IMR-90 (cell line): ENCODE results near the gene RPS2. TPM values are rescaled to one million over a fixed set of nuclear protein-coding genes. Genes with fewer than 3 reads are reported as not detected.

Experiments
- ATAC-seq: fragments of 200-7000 bp; cut with Tn5 transposase; 2 replicates; pipeline ENCODE4 v1.9.1; 2020; ENCODE audit warnings: low read depth, mild to moderate bottlenecking, moderate library complexity
- BruUV-seq: library from RNA; stranded (reverse); fragments of 400-500 nt; replicated peaks from 2 replicates; lab custom pipeline; 2021; lab: Mats Ljungman, UMichigan
- CTCF ChIA-PET: fragments of 300-600 bp; formaldehyde crosslinking; extraction: SDS; loops from one replicate; lab custom pipeline; 2021; ENCODE audit warnings: antibody characterized with exemption; lab: Yijun Ruan, JAX
- POLR2A ChIA-PET: fragments of 300-600 bp; sonication (Branson Sonifier 250); formaldehyde crosslinking; loops from one replicate; lab custom pipeline; 2022; ENCODE audit warnings: antibody characterized with exemption; ENCODE audit not compliant: unreplicated experiment; lab: Charles Lee
- DNase-seq: peaks from one replicate; pipeline ENCODE4 v3.0.0; 2013
- H2AFZ ChIP-seq: replicated peaks from 2 replicates; pipeline ENCODE3; 2013; ENCODE audit warnings: low read length, mild to moderate bottlenecking; ENCODE audit not compliant: poor library complexity
- H2AK5ac ChIP-seq: 2 replicates; pipeline ENCODE4 v1.6.1; 2013; ENCODE audit warnings: low read depth, low read length, inconsistent platforms
- H2AK9ac ChIP-seq: replicated peaks from 2 replicates; pipeline ENCODE3; 2013; ENCODE audit warnings: mild to moderate bottlenecking, low read depth, low read length, moderate library complexity; ENCODE audit not compliant: poor library complexity
- H2BK120ac ChIP-seq: 2 replicates; pipeline ENCODE4 v1.6.1; 2013; ENCODE audit warnings: low read depth, low read length, inconsistent platforms
- H2BK15ac ChIP-seq: 3 replicates; pipeline ENCODE4 v1.6.1; 2013; ENCODE audit warnings: low read depth, low read length, inconsistent platforms
- H2BK20ac ChIP-seq: 2 replicates; pipeline ENCODE4 v1.6.1; 2013; ENCODE audit warnings: low read depth, mild to moderate bottlenecking, inconsistent platforms, low read length, moderate library complexity
- H2BK5ac ChIP-seq: 2 replicates; pipeline ENCODE4 v1.6.1; 2013; ENCODE audit warnings: mild to moderate bottlenecking, low read depth, low read length, inconsistent platforms; ENCODE audit not compliant: poor library complexity, severe bottlenecking
- H3K14ac ChIP-seq: replicated peaks from 2 replicates; pipeline ENCODE4 v1.6.1; 2013; ENCODE audit warnings: low read depth, low read length, inconsistent platforms
- H3K18ac ChIP-seq: 2 replicates; pipeline ENCODE4 v1.6.1; 2013; ENCODE audit warnings: low read depth, low read length, control low read depth
- H3K23ac ChIP-seq: 2 replicates; pipeline ENCODE4 v1.6.1; 2013; ENCODE audit warnings: low read depth, low read length, inconsistent platforms
- H3K27ac ChIP-seq: 2 replicates; pipeline ENCODE4 v1.5.1; 2013; ENCODE audit warnings: mild to moderate bottlenecking, control low read depth, low read length; ENCODE audit not compliant: insufficient read depth
- H3K27me3 ChIP-seq: 2 replicates; pipeline ENCODE4 v1.6.1; 2013; ENCODE audit warnings: low read length; ENCODE audit not compliant: control insufficient read depth, insufficient read depth
- H3K36me3 ChIP-seq: 2 replicates; pipeline ENCODE4 v1.6.1; 2013; ENCODE audit warnings: low read length, mixed read lengths; ENCODE audit not compliant: control insufficient read depth, insufficient read depth
- H3K4ac ChIP-seq: 2 replicates; pipeline ENCODE4 v1.6.1; 2013; ENCODE audit warnings: low read depth, low read length, inconsistent platforms
- H3K4me1 ChIP-seq: 2 replicates; pipeline ENCODE4 v1.6.1; 2013; ENCODE audit warnings: low read length, mixed read lengths; ENCODE audit not compliant: control insufficient read depth, insufficient read depth
- H3K4me2 ChIP-seq: 2 replicates; pipeline ENCODE4 v1.6.1; 2013; ENCODE audit warnings: low read depth, mild to moderate bottlenecking, control low read depth, low read length, moderate library complexity
- H3K4me3 ChIP-seq: 2 replicates; pipeline ENCODE4 v1.5.1; 2013; ENCODE audit warnings: low read depth, mild to moderate bottlenecking, control low read depth, low read length, moderate library complexity; ENCODE audit not compliant: insufficient read depth
- H3K56ac ChIP-seq: 2 replicates; pipeline ENCODE4 v1.6.1; 2013; ENCODE audit warnings: low read length, inconsistent platforms; ENCODE audit not compliant: insufficient read depth; ENCODE audit errors: extremely low read depth
- H3K79me1 ChIP-seq, 2 experiments: 2 replicates each; pipeline ENCODE4 v1.6.1; 2013; ENCODE audit warnings: low read length in 2 of 2, inconsistent platforms in 1 of 2, low read depth in 1 of 2
- H3K9ac ChIP-seq: 2 replicates; pipeline ENCODE4 v1.6.1; 2013; ENCODE audit warnings: low read depth, low read length, control low read depth
- H3K9me1 ChIP-seq: 2 replicates; pipeline ENCODE4 v1.6.1; 2013; ENCODE audit warnings: low read length, inconsistent platforms; ENCODE audit not compliant: insufficient read depth
- H3K9me3 ChIP-seq: 2 replicates; pipeline ENCODE4 v1.6.1; 2013; ENCODE audit warnings: low read length; ENCODE audit not compliant: control insufficient read depth, insufficient read depth
- H4K20me1 ChIP-seq: 2 replicates; pipeline ENCODE4 v1.6.1; 2013; ENCODE audit warnings: low read length, inconsistent platforms; ENCODE audit not compliant: insufficient read depth
- H4K5ac ChIP-seq: 2 replicates; pipeline ENCODE4 v1.6.1; 2013; ENCODE audit warnings: mild to moderate bottlenecking, low read depth, low read length, control low read depth
- H4K8ac ChIP-seq, 2 experiments: 2 replicates each; pipeline ENCODE4 v1.6.1; 2013; ENCODE audit warnings: low read depth in 2 of 2, low read length in 2 of 2, control low read depth in 1 of 2, inconsistent platforms in 1 of 2
- H4K91ac ChIP-seq: 2 replicates; pipeline ENCODE4 v1.6.1; 2013; ENCODE audit warnings: low read depth, low read length, inconsistent platforms; ENCODE audit not compliant: insufficient read depth
- BHLHE40 ChIP-seq: fragments of 150-350 bp; IDR thresholded peaks from 2 replicates; pipeline ENCODE4 v1.6.1; 2016; ENCODE audit warnings: mild to moderate bottlenecking, low read depth, low read length
- CHD1 ChIP-seq: IDR thresholded peaks from 2 replicates; pipeline ENCODE4 v1.6.1; 2012; ENCODE audit warnings: low read depth, low read length, improper control_type of control experiment
- FOS ChIP-seq: fragments of 150-350 bp; IDR thresholded peaks from 2 replicates; pipeline ENCODE4 v1.6.1; 2016; ENCODE audit warnings: low read depth, low read length
- MAFK ChIP-seq: IDR thresholded peaks from 2 replicates; pipeline ENCODE4 v1.6.1; 2012; ENCODE audit warnings: low read depth, low read length, improper control_type of control experiment
- NFE2L2 ChIP-seq: fragments of 150-350 bp; IDR thresholded peaks from 2 replicates; pipeline ENCODE4 v1.6.1; 2016; ENCODE audit warnings: low read depth, mild to moderate bottlenecking, low read length
- POLR2A ChIP-seq: IDR thresholded peaks from 2 replicates; pipeline ENCODE4 v1.6.1; 2012; ENCODE audit warnings: mild to moderate bottlenecking, low read depth, low read length
- RAD21 ChIP-seq: IDR thresholded peaks from 2 replicates; pipeline ENCODE4 v1.6.1; 2012; ENCODE audit warnings: low read length, improper control_type of control experiment
- RCOR1 ChIP-seq: IDR thresholded peaks from 2 replicates; pipeline ENCODE4 v1.6.1; 2012; ENCODE audit warnings: mild to moderate bottlenecking, low read length, improper control_type of control experiment; ENCODE audit not compliant: insufficient replicate concordance
- RFX5 ChIP-seq: IDR thresholded peaks from 2 replicates; pipeline ENCODE4 v1.8.0; 2012; ENCODE audit warnings: low read depth, mild to moderate bottlenecking, low read length, moderate library complexity
- SMC3 ChIP-seq: fragments of 150-350 bp; IDR thresholded peaks from 2 replicates; pipeline ENCODE4 v1.6.1; 2016; ENCODE audit warnings: low read depth, mild to moderate bottlenecking, antibody characterized with exemption, low read length, moderate library complexity
- USF2 ChIP-seq: fragments of 150-350 bp; IDR thresholded peaks from 2 replicates; pipeline ENCODE4 v1.6.1; 2017; ENCODE audit warnings: mild to moderate bottlenecking, antibody characterized with exemption, low read length, low read depth
- WGBS, 2 experiments: methylation state at CpG; one replicate each; pipeline versions ENCODE4 v1.1.5 to v1.1.7; 2013; ENCODE audit warnings: missing lambda C conversion rate in 2 of 2; ENCODE audit not compliant: insufficient read length in 1 of 2; ENCODE audit errors: extremely low coverage in 2 of 2; 5-methylcytosine and 5-hydroxymethylcytosine counted together
- dilution Hi-C: fragments of 300-500 bp; cut with HindIII; formaldehyde crosslinking; loops from one replicate; pipeline ENCODE4 v1.14.3; 2018; ENCODE audit warnings: low sequenced_read_pairs; ENCODE audit not compliant: unreplicated experiment
- in situ Hi-C: fragments of 300-500 bp; cut with MboI; formaldehyde crosslinking; loops from 3 replicates; pipeline ENCODE4 v1.14.3; 2019; ENCODE audit warnings: low sequenced_read_pairs, inconsistent platforms, mixed read lengths
- intact Hi-C: fragments of 100-400 bp; cut with micrococcal nuclease; formaldehyde crosslinking; loops from 2 replicates; pipeline ENCODE4 v1.10.0; 2022
- polyA plus RNA-seq, 3 experiments: library from polyadenylated mRNA; depleted of rRNA; stranded (reverse); fragments of >200 nt; gene quantifications; 2 replicates each; pipeline ENCODE4 v1.2.3, GENCODE V29; 2012; ENCODE audit warnings: low replicate concordance in 1 of 3
- total RNA-seq: library from RNA; depleted of rRNA; stranded (reverse); fragments of >200 nt; gene quantifications from 2 replicates; pipeline ENCODE4 v1.2.3, GENCODE V29; 2012

RPS2 gene
- total and polyA plus RNA-seq, 2 of the 4 experiments (the other 2 are of a cell fraction): 2,703 to 6,941 TPM

- Histone ChIP-seq H3K23ac (no peak overlapping the region), H3K27ac (no peak overlapping the region), H2BK15ac (no peak overlapping the region), H3K4me1 (no peaks in the 10 kb centered on the region), H3K4ac (no peak overlapping the region), H4K91ac (no peak overlapping the region), H3K4me3 (no peak overlapping the region), H3K27me3 (peaks cover 76% of the 10 kb centered on the region), H4K20me1 (no peaks in the 10 kb centered on the region), H3K56ac (no peak overlapping the region), H2BK20ac (no peak overlapping the region), H3K18ac (no peak overlapping the region), H2BK5ac (no peak overlapping the region), H4K5ac (no peak overlapping the region), H3K79me1 (no peaks in the 10 kb centered on the region), H3K9ac (no peak overlapping the region), H2AK5ac (no peak overlapping the region), H2BK120ac (no peak overlapping the region), H3K9me1 (no peaks in the 10 kb centered on the region; the same call in 1 of the 2 replicates), H2AFZ (no peak overlapping the region), H2AK9ac (no peak overlapping the region), H3K9me3 (no peaks in the 10 kb centered on the region), H3K14ac (no peak overlapping the region), H3K36me3 (no peaks in the 10 kb centered on the region), H3K4me2 (no peak overlapping the region), H4K8ac (no peak overlapping the region)
- ChIA-PET POLR2A (no interaction called here), CTCF (no interaction called here)
- intact Hi-C loops: no loop called here
- WGBS, 2 experiments: 48% methylated on average over 16 of the region's 25 CpGs; no CpG with 5 or more reads in 1 of the 2 experiments
- no TSS peak for BruUV-seq
- in situ Hi-C loops: no loop called here
- TF ChIP-seq CHD1 (no peak), POLR2A (no peak), NFE2L2 (no peak), BHLHE40 (no peak), USF2 (no peak), RFX5 (no peak), RCOR1 (no peak), FOS (no peak), SMC3 (no peak), MAFK (no peak), RAD21 (no peak)
- dilution Hi-C loops: no loop called here
- ATAC-seq: no peak
- no peak for DNase-seq
Measured at GRCh38 chr16:1915732-1916639, 48.6 kb downstream of the RPS2 start.
